PC-3 (cell line): ENCODE measurements around the gene INAVA. TPM values are rescaled to one million over a fixed set of nuclear protein-coding genes. Genes with fewer than 3 reads are reported as not detected.

Experiments used
- ATAC-seq: fragments of 200-7000 bp; cut with Tn5 transposase; 2 replicates; pipeline ENCODE4 v1.9.1; 2020; ENCODE audit warnings: mild to moderate bottlenecking, moderate library complexity
- BruUV-seq: library from RNA; stranded (reverse); fragments of 400-500 nt; replicated peaks from 2 replicates; lab custom pipeline; 2021; lab: Mats Ljungman, UMichigan
- CTCF ChIA-PET: fragments of 300-600 bp; sonication (Branson Sonifier 250); formaldehyde crosslinking; loops from one replicate; lab custom pipeline; 2022; ENCODE audit warnings: antibody characterized with exemption; lab: Charles Lee
- POLR2A ChIA-PET: fragments of 300-600 bp; sonication (Branson Sonifier 250); formaldehyde crosslinking; loops from one replicate; lab custom pipeline; 2022; ENCODE audit warnings: antibody characterized with exemption; ENCODE audit not compliant: unreplicated experiment; lab: Charles Lee
- DNase-seq: peaks from one replicate; pipeline ENCODE4 v3.0.0-alpha.2; 2015
- H2AFZ ChIP-seq: fragments of 300-600 bp; sonication (generic); 2 replicates; pipeline ENCODE4 v1.6.0; 2016; ENCODE audit warnings: antibody characterized with exemption, low read length
- H3F3A ChIP-seq: fragments of 300-600 bp; sonication (generic); one replicate; pipeline ENCODE4 v1.6.0; 2017; ENCODE audit warnings: antibody characterized with exemption, low read length, control low read depth, mild to moderate bottlenecking; ENCODE audit not compliant: unreplicated experiment
- H3K27ac ChIP-seq: fragments of 300-600 bp; sonication (generic); 2 replicates; pipeline ENCODE4 v1.5.1; 2016; ENCODE audit warnings: mild to moderate bottlenecking, low read length
- H3K27me3 ChIP-seq: fragments of 300-600 bp; sonication (generic); 2 replicates; pipeline ENCODE4 v1.6.1; 2016; ENCODE audit warnings: low read length, mixed read lengths
- H3K36me3 ChIP-seq: fragments of 300-600 bp; sonication (generic); 2 replicates; pipeline ENCODE4 v1.6.1; 2016; ENCODE audit warnings: low read depth, mixed run types, low read length, mixed read lengths
- H3K4me1 ChIP-seq: fragments of 300-600 bp; sonication (generic); 2 replicates; pipeline ENCODE4 v1.5.1; 2016; ENCODE audit warnings: low read length; ENCODE audit not compliant: insufficient read depth
- H3K4me2 ChIP-seq: fragments of 300-600 bp; sonication (generic); 2 replicates; pipeline ENCODE4 v1.6.0; 2016; ENCODE audit warnings: low read length
- H3K4me3 ChIP-seq: fragments of 300-600 bp; sonication (generic); 2 replicates; pipeline ENCODE4 v1.5.1; 2016; ENCODE audit warnings: mild to moderate bottlenecking, low read length, mixed read lengths
- H3K79me2 ChIP-seq: fragments of 300-600 bp; sonication (generic); 2 replicates; pipeline ENCODE4 v1.6.1; 2017; ENCODE audit warnings: low read length, mixed read lengths
- H3K9ac ChIP-seq: fragments of 300-600 bp; sonication (generic); 2 replicates; pipeline ENCODE4 v1.6.0; 2016; ENCODE audit warnings: mild to moderate bottlenecking, low read length
- H3K9me2 ChIP-seq: fragments of 300-600 bp; sonication (generic); replicated peaks from 2 replicates; pipeline ENCODE4 v1.6.1; 2016; ENCODE audit warnings: mixed run types, low read length, mixed read lengths
- H3K9me3 ChIP-seq: fragments of 300-600 bp; sonication (generic); 2 replicates; pipeline ENCODE4 v1.6.1; 2016; ENCODE audit warnings: low read length, mixed read lengths
- H4K20me1 ChIP-seq: fragments of 300-600 bp; sonication (generic); 2 replicates; pipeline ENCODE4 v1.6.1; 2016; ENCODE audit warnings: low read length, mixed read lengths
- EZH2 ChIP-seq: fragments of 300-600 bp; sonication (generic); IDR thresholded peaks from one replicate; pipeline ENCODE4 v1.6.1; 2017; ENCODE audit warnings: antibody characterized with exemption, mild to moderate bottlenecking, low read length; ENCODE audit not compliant: unreplicated experiment
- EZH2phosphoT487 ChIP-seq: fragments of 300-600 bp; sonication (generic); IDR thresholded peaks from 2 replicates; pipeline ENCODE4 v1.6.1; 2018; ENCODE audit warnings: mild to moderate bottlenecking, antibody characterized with exemption, low read length, borderline replicate concordance
- intact Hi-C: fragments of 100-400 bp; cut with micrococcal nuclease; formaldehyde crosslinking; loops from 2 replicates; pipeline ENCODE4 v1.9.0; 2023
- total RNA-seq: library from RNA; depleted of rRNA; stranded (reverse); fragments of >200 nt; gene quantifications from 2 replicates; pipeline ENCODE4 v1.2.3, GENCODE V29; 2014
- TF ChIP-seq, protein P1 (sequence below): fragments of 300-600 bp; sonication (generic); conservative IDR thresholded peaks from 2 replicates; pipeline ENCODE4 v1.5.1; 2017; ENCODE audit warnings: antibody characterized with exemption, low read depth, mild to moderate bottlenecking, low read length

The INAVA gene
- total RNA-seq, 1 experiment from 2014 or later, result 102 TPM

DNA sequence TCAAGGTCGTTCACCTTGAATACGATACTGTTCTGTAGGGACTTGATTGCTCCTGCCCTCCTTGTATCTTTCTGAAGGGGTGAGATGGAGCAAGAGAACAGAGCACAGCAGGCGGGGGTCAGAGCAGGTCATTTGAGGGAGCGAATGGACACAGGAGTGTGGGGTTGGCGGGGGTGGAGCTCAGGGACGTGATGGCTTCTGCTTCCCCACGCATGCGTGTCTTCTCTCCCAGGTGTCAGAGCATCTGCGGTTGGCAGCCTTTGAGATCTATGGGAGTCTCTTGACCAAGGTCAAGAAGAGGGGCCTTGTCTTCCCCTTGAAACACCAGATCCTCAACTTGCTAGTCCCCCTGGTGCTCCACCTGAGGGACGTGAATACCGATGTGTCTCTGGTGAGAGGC, 63.9 kb downstream of the INAVA start:
- no peaks in the 10 kb centered on the region for H3F3A ChIP-seq
- ChIA-PET CTCF (no interaction called here), POLR2A (no interaction called here)
- no peak overlapping the region for H3K4me2 ChIP-seq
- no peaks in the 10 kb centered on the region for H4K20me1 ChIP-seq
- intact Hi-C loops, result no loop called here
- no peak for DNase-seq
- no peaks in the 10 kb centered on the region for H3K9me2 ChIP-seq
- no peaks in the 10 kb centered on the region for H3K4me1 ChIP-seq
- no peaks in the 10 kb centered on the region for H3K9me3 ChIP-seq
- no TSS peak for BruUV-seq
- no peak overlapping the region for H3K27ac ChIP-seq
- no peak overlapping the region for H3K9ac ChIP-seq
- no peak overlapping the region for H2AFZ ChIP-seq
- TF ChIP-seq, protein P1, sequence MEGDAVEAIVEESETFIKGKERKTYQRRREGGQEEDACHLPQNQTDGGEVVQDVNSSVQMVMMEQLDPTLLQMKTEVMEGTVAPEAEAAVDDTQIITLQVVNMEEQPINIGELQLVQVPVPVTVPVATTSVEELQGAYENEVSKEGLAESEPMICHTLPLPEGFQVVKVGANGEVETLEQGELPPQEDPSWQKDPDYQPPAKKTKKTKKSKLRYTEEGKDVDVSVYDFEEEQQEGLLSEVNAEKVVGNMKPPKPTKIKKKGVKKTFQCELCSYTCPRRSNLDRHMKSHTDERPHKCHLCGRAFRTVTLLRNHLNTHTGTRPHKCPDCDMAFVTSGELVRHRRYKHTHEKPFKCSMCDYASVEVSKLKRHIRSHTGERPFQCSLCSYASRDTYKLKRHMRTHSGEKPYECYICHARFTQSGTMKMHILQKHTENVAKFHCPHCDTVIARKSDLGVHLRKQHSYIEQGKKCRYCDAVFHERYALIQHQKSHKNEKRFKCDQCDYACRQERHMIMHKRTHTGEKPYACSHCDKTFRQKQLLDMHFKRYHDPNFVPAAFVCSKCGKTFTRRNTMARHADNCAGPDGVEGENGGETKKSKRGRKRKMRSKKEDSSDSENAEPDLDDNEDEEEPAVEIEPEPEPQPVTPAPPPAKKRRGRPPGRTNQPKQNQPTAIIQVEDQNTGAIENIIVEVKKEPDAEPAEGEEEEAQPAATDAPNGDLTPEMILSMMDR, result no peak
- TF ChIP-seq EZH2phosphoT487 (no peak), EZH2 (no peak)
- no peaks in the 10 kb centered on the region for H3K79me2 ChIP-seq
- H3K36me3 ChIP-seq, result no peaks in the 10 kb centered on the region
- H3K27me3 ChIP-seq, result peaks cover 12% of the 10 kb centered on the region; the same call in 1 of the 2 replicates
- no peak for ATAC-seq
- no peak overlapping the region for H3K4me3 ChIP-seq

DNA sequence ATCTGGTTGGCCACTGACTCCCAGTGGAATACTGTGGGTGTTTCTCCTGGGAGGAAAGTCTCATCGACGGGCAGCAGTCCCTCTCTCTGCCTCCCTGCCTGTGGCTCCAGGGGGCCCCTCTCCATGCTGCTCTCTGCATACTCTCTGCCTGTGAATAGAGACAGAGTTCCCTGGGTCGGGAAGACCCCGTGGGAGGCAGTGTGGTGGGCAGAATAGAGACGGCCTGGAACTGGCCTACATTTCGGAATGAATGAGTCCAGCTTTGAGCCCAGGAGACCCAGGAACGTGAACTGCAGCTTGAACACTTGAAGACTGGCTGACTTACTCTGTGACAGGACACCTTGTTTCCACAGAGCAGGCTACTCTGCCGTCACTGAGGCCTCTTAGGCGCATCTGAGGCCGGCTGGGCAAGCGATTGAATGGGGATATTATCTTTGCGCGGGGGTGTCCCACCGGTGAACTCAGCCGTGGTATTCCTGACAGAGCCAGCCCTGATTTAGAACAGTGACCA, 64.8 kb downstream of the INAVA start:
- no peaks in the 10 kb centered on the region for H3K9me3 ChIP-seq
- H3K4me1 ChIP-seq, result no peaks in the 10 kb centered on the region
- H3K4me2 ChIP-seq, result no peak overlapping the region
- BruUV-seq, result no TSS peak
- H3K79me2 ChIP-seq, result no peaks in the 10 kb centered on the region
- H3K27ac ChIP-seq, result no peak overlapping the region
- ATAC-seq (no peak), DNase-seq (no peak)
- H3K4me3 ChIP-seq, result no peak overlapping the region
- no peaks in the 10 kb centered on the region for H3K9me2 ChIP-seq
- ChIA-PET POLR2A (no interaction called here), CTCF (interaction anchor here (0.7 kb wide), 1 partner anchor 20 kb away, joined by 3 read pairs; no protein-coding TSS in a partner anchor)
- no peaks in the 10 kb centered on the region for H3K36me3 ChIP-seq
- no peak overlapping the region for H2AFZ ChIP-seq
- H3K27me3 ChIP-seq, result peaks cover 3% of the 10 kb centered on the region; the same call in 1 of the 2 replicates
- no peak overlapping the region for H3K9ac ChIP-seq
- no peaks in the 10 kb centered on the region for H4K20me1 ChIP-seq
- TF ChIP-seq EZH2, result no peak
- no peak for TF ChIP-seq EZH2phosphoT487
- TF ChIP-seq, protein P1, result no peak
- intact Hi-C loops, result no loop called here
- H3F3A ChIP-seq, result no peaks in the 10 kb centered on the region

DNA sequence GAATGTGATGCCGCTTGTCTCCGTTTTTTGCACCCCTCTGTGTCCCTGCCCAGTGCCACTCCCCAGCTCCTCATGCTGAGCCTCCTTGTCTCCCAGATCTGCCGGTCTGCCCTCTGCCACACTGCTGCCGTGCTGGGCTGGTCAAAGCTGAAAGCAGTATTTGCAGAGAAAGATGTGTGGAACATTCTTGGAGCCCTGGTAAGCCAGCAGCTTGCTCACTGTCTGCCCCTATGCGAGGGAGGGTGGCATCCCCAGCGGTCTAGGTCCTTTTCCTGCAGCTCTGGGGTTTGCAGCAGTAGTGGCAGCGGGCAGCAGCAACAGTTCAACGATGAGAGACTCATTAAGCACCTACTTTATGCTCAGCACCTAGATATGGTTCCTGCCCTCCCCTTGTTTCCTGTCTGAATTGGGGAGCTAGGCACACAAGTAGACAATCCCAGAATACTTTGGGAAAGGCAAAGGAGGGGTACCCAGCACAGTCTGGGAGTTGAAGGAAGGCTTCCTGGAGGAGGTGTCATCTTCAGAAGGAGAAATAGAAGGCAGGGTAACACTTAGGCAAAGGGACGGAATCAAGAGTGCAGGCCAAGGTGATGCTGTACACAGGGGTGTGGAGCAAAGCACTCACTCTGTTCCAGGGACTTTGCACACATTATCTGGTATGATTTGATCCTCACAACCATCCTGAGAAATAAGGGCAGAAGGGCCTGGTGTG, 65.7 kb downstream of the INAVA start:
- TF ChIP-seq EZH2phosphoT487, result no peak
- Histone ChIP-seq H3K79me2 (no peaks in the 10 kb centered on the region), H3K4me3 (no peak overlapping the region), H3K9me2 (no peaks in the 10 kb centered on the region), H3K4me1 (no peaks in the 10 kb centered on the region), H3K36me3 (no peaks in the 10 kb centered on the region), H2AFZ (no peak overlapping the region), H4K20me1 (no peaks in the 10 kb centered on the region), H3K27ac (no peak overlapping the region), H3K9me3 (no peaks in the 10 kb centered on the region), H3K9ac (no peak overlapping the region), H3K27me3 (0 out of 2 replicates have a peak, but pooled peaks cover 6% of the 10 kb centered on the region), H3F3A (no peaks in the 10 kb centered on the region), H3K4me2 (no peak overlapping the region)
- ATAC-seq (no peak), DNase-seq (no peak)
- ChIA-PET POLR2A (no interaction called here), CTCF (interaction anchor here (0.7 kb wide), 1 partner anchor 20 kb away, joined by 3 read pairs; no protein-coding TSS in a partner anchor)
- no TSS peak for BruUV-seq
- intact Hi-C loops, result no loop called here
